Mesenteric fat pad (tissue), 1 donor: ENCODE data around the gene SAG. TPM values are rescaled to one million over a fixed set of nuclear protein-coding genes. Genes with fewer than 3 reads are reported as not detected.

Source experiments
- DNase-seq: peaks from one replicate; pipeline ENCODE4 v3.0.0-alpha.2; 2020; ENCODE audit warnings: low spot score
- long read RNA-seq: library from polyadenylated mRNA; unstranded; transcript quantifications from one replicate; pipeline ENCODE4 v2.0.0, GENCODE V29; 2020
- total RNA-seq: library from RNA; stranded (reverse); fragmentation: NEBNext Ultra II Directional; extraction: Animal tissue kit (Norgen Biotek cat#: 25700); gene quantifications from one replicate; pipeline ENCODE4 v1.2.1, GENCODE V29; 2021
- donor health status: DM: yes; HTN: yes; CAD: no.

Gene SAG
- not detected for total RNA-seq
- long read RNA-seq, result 0 reads

DNA sequence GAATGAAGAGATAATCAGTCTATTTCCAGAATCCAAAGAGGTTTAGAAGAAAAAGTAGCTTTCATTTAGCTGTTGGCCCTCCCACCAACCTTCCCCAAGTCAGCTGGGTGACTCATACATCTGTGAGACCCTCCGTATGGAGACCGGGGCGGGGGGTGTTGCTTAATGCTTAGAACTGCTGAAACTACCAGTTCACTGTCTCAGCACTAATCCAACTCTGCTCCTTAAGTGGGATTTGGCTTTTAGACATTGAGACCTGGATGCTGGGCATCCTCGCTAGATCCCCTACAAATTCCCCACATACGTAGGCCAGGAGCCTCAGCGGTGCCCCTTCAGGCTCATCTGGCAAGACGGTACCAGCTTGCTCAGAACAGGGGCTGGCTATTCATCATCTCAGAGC, at the start of gene SAG:
SAG (plus strand) TSS at position 252 of the 400 bp plus-strand sequence. CDS start 1,374 bp downstream, outside the sequence.
- no peak for DNase-seq

GRCh38 chr2:233258211-233258610, 49.4 kb upstream of the SAG start:
- no peak for DNase-seq

GRCh38 chr2:233259730-233260129, 47.9 kb upstream of the SAG start:
- DNase-seq, result no peak

DNA sequence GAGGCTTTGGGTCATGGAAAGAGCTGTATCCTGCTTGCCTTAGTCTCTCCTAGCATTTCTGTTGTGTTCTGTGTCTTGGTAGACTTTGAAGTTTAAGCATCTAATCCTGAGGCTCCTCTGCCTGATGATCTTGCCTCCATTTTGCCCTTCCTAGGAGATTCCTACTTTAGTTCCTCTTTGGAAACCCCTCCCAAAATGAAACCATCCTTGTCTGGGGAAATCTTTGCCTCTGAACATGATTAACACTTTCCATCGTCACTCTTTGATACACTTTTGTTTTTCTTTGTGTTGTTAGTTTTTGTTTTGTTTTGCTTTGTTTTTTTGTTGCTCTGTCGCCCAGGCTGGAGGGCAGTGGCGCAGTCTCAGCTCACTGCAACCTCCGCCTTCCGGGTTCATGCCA, 47.0 kb upstream of the SAG start:
- no peak for DNase-seq

- no peak for DNase-seq
These were observed 45.6 kb upstream of the SAG start for GRCh38 chr2:233261819-233262555.

- DNase-seq, result no peak
These were observed 45.1 kb upstream of the SAG start for GRCh38 chr2:233262562-233262961.

DNA sequence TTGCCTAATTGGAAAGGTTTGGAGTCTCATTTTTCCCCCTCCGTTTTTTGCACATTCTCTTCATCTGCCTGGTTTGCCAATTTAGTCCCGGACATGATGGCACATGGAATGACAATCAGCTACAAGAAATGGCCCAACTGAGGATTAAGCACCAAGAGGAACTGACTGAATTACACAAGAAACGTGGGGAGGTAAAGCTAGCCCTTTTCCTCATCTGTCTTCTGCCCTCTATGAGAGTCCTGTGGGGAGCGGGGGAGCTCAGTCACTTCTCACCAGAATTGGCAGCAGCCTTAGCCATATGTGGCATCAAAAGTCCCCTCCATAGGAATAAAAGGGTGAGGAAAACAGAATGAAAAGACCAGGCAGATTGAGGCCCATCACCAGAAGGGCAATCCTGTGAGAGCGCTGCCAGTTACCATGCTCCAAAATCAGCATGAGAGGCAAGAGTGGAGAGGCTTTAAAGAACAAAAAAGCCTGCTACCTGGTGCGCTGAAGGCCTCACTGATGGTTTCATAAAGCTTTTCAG, 44.5 kb upstream of the SAG start:
- DNase-seq, result no peak

- no peak for DNase-seq
These were observed 42.9 kb upstream of the SAG start for GRCh38 chr2:233264667-233265066.

DNA sequence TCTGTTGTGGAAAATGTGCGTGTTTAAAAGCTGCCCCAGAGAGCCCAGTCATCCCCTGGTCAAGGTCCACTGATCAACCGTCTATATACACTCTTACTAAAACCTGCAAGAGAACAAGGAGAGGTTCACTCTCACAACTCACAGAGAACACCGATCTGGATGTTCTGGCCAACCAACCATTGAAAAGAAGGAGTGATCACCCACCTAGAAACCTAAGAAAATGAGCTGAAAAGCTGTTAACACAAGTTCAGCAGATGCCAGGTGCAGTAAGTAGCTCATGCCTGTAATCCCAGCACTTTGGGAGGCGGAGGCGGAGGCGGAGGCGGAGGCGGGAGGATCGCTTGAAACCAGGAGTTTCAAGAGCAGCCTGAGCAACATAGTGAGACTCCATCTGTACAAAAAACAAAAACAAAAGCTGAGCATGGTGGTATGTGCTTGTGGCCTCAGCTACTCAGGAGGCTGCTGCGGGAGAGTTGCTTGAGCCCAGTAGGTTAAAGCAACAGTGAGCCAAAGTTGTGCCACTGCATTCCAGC, 41.7 kb upstream of the SAG start:
- no peak for DNase-seq

- DNase-seq, result no peak
These were observed 41.1 kb upstream of the SAG start for GRCh38 chr2:233266481-233266880.

GRCh38 chr2:233267516-233268245, 39.9 kb upstream of the SAG start:
- no peak for DNase-seq

GRCh38 chr2:233270366-233270765, 37.2 kb upstream of the SAG start:
- DNase-seq, result no peak

DNA sequence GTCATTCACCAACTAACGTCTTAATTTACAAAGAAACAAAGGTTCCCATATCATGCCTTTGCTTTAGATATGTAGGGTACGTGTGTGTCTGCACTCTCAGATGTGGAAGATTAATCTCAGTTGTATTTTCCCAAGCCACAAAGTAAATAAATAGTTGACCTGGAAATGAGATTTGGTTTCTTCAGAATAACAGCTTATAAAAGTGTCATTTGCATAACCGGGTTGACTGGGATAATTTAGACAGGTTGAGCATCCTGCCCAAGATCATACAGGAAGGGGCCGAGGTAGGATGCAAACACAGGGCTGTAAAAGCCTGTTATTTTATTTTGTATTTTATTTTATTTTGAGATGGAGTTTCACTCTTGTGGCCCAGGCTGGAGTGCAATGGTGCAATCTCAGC, 36.7 kb upstream of the SAG start:
- DNase-seq, result no peak

- DNase-seq, result no peak
These were observed 35.9 kb upstream of the SAG start for GRCh38 chr2:233271693-233272092.

- DNase-seq, result no peak
These were observed 34.5 kb upstream of the SAG start for GRCh38 chr2:233273120-233273519.

DNA sequence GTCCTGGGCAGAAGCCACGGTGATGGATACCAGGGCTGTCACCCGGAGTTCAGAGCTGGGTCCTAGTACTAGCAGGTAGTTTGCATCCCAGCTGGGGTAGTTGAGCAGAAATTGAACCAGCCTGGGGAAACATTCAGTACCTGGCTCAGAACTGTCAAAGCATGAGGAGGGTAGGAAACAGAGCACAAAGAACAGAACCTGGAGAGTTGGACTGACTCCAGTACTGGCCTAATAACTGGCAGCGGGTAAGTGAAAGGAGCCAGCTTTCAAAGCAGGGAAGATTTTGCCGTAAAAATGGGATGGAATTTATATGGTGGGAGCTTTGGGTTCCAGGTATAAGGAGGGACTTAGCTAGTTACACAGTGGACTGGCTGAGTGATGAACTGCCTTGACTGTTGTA, 32.4 kb upstream of the SAG start:
- no peak for DNase-seq

DNA sequence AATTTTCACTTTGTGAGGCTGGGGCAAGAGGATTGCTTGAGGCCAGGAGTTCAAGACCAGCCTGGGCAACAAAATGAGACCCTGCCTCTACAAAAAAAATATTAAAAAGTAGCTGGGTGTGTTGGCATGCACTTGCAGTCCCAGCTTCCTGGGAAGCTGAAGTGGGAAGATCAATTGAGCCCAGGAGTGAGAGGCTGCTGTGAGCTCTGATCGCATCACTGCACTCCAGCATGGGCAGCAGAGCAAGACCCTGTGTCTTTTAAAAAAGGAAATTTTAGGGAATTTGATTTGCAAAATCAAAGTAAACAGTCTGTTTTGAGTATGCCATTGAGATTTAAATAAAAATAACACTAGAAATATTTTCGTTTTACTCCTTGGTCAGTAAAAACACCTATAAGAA, 28.7 kb upstream of the SAG start:
- no peak for DNase-seq

DNA sequence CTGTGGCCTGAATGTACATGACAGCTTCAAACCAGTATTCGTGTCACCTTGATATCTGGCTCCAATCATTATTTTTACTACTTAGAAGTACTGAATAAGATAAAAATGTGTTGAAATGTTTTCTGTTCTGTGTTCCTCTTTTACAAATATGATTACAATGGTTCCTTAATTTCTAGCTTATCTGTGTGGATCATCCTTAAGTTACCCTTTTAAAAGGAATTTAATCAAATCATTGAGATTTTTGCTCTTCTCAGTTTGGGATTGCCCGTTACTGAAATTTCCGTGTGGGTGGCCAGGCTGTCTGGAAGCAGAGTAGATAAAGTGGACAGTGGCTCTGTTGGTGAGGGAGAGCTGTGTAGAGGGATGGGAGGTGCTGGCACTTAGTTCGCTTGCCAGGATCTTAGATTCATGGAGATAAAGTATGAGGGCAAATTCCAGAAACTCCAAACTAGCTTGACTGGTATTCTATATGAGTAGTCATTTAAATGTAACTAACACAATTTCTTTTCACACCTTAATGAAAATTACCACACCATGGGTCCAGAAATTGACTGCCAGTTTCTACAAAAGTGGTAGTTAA, 27.4 kb upstream of the SAG start:
- no peak for DNase-seq

DNA sequence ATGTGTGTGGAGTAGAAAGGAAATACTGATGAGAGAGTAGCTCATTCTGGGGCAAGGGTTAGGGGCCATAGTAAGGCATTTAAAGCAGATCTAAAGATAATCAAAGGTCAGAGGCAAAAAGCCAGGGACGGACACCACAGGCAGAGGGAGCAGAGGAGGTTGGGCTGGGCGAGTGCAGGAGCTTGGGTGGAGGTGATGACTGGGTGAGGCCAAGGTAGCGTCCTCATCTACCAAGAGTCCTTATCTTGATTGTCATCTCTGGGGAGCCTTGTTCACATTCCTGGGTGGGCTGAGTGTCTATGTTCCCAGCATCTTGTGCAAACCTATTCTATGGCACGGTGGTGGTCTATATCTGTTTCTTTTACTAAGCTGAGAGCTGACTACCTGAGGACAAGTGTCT, 26.1 kb upstream of the SAG start:
- DNase-seq, result no peak

GRCh38 chr2:233281992-233282603, 25.5 kb upstream of the SAG start:
- DNase-seq, result no peak

GRCh38 chr2:233285921-233286320, 21.7 kb upstream of the SAG start:
- no peak for DNase-seq

DNA sequence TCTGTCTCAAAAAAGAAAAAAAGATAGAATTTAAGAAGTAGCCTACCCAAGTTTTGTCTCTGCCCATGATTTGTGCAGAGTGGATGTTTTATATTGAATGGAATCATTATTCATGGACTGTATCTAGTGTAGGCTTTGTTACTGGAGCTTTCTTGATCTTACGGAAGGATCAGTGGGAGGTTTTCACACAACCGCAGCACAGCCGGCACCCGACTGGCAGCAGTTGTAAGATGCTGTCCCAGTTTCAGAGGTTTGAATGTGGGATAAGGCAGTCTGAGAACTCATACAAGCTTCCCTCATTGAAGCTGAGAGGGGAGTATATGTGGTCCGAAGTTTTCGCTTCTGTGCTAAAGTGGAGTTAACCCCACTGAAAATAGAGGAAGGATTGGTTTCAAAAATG, 19.7 kb upstream of the SAG start:
- DNase-seq, result no peak
